Activated CD4-positive, alpha-beta T cell treated with anti-CD3 and anti-CD28 coated beads, Interleukin-2, amount 10 ng/mL, durations not matched to agents 7 days and 5 days (primary cell): ENCODE measurements around the gene IL11RA. TPM values are rescaled to one million over a fixed set of nuclear protein-coding genes. Genes with fewer than 3 reads are reported as not detected.

Experiments used
- CTCF ChIA-PET: fragments of 350-600 bp; sonication (Branson Sonifier 250); formaldehyde crosslinking; loops from one replicate; lab custom pipeline; 2021; ENCODE audit warnings: antibody characterized with exemption; lab: Charles Lee
- POLR2A ChIA-PET: fragments of 350-600 bp; sonication (Branson Sonifier 250); formaldehyde crosslinking; loops from one replicate; lab custom pipeline; 2021; ENCODE audit warnings: antibody characterized with exemption; lab: Charles Lee
- DNase-seq: peaks from one replicate; pipeline ENCODE4 v3.0.0-alpha.2; 2020
- H3K27ac Mint-ChIP-seq: one replicate; pipeline ENCODE4 v1.8.0; 2021; ENCODE audit warnings: mild to moderate bottlenecking, moderate library complexity, mixed read lengths
- H3K27me3 Mint-ChIP-seq: one replicate; pipeline ENCODE4 v1.8.0; 2021; ENCODE audit warnings: mixed read lengths
- H3K36me3 Mint-ChIP-seq: one replicate; pipeline ENCODE4 v1.8.0; 2021; ENCODE audit warnings: low read depth, mixed read lengths
- H3K4me1 Mint-ChIP-seq: one replicate; pipeline ENCODE4 v1.8.0; 2021; ENCODE audit warnings: mixed read lengths
- H3K4me3 Mint-ChIP-seq: one replicate; pipeline ENCODE4 v1.8.0; 2021; ENCODE audit warnings: mild to moderate bottlenecking, moderate library complexity, mixed read lengths
- H3K9me3 Mint-ChIP-seq: one replicate; pipeline ENCODE4 v1.8.0; 2021; ENCODE audit warnings: mixed read lengths
- total RNA-seq, 2 experiments: library from RNA; stranded (reverse); gene quantifications; one replicate each; pipeline ENCODE4 v1.2.3, GENCODE V29; 2021

Gene IL11RA
- total RNA-seq, 2 experiments from 2014 or later, result 66.3 to 68.5 TPM

GRCh38 chr9:34701023-34701768 is 49.2 kb downstream of the IL11RA start:
- peak overlapping the region; percentile 45 for H3K4me3 Mint-ChIP-seq
- no peaks in the 10 kb centered on the region for H3K36me3 Mint-ChIP-seq
- POLR2A ChIA-PET, result no interaction called here

GRCh38 chr9:34701769-34702736 is 50.1 kb downstream of the IL11RA start:
- Mint-ChIP-seq H3K9me3 (no peaks in the 10 kb centered on the region), H3K36me3 (no peaks in the 10 kb centered on the region), H3K4me3 (peak overlapping the region; percentile 57), H3K27me3 (peaks cover 20% of the 10 kb centered on the region), H3K4me1 (peaks cover 11% of the 10 kb centered on the region), H3K27ac (no peak overlapping the region)
- peak; percentile 78 for DNase-seq
- ChIA-PET CTCF (interaction anchor here (0.6 to 2.3 kb wide), 14 partner anchors 9 to 1969 kb away, joined by 3 to 21 read pairs (median 4); partner anchors contain the start of genes CCL19 and FANCG), POLR2A (no interaction called here)

More at GRCh38 chr9:34701023-34701768, 49.2 kb downstream of the IL11RA start:
- peaks cover 18% of the 10 kb centered on the region for H3K27me3 Mint-ChIP-seq
- peaks cover 11% of the 10 kb centered on the region for H3K4me1 Mint-ChIP-seq
- H3K27ac Mint-ChIP-seq, result no peak overlapping the region
- H3K9me3 Mint-ChIP-seq, result no peaks in the 10 kb centered on the region
- DNase-seq, result peak; percentile 75
- CTCF ChIA-PET, result interaction anchor here (0.7 to 2.3 kb wide), 5 partner anchors 10 to 67 kb away, joined by 3 to 8 read pairs (median 4); partner anchors contain the start of genes CCL19 and SIGMAR1

GRCh38 chr9:34707130-34707529 is 55.1 kb downstream of the IL11RA start:
- no peak for DNase-seq
- no peak overlapping the region for H3K27ac Mint-ChIP-seq
- no peaks in the 10 kb centered on the region for H3K36me3 Mint-ChIP-seq
- CTCF ChIA-PET, result no interaction called here
- no peaks in the 10 kb centered on the region for H3K4me1 Mint-ChIP-seq
- POLR2A ChIA-PET, result no interaction called here
- no peaks in the 10 kb centered on the region for H3K9me3 Mint-ChIP-seq
- peaks cover 6% of the 10 kb centered on the region for H3K27me3 Mint-ChIP-seq
- no peak overlapping the region for H3K4me3 Mint-ChIP-seq

GRCh38 chr9:34709196-34709978 is 57.4 kb downstream of the IL11RA start:
- Mint-ChIP-seq H3K36me3 (no peaks in the 10 kb centered on the region), H3K9me3 (no peaks in the 10 kb centered on the region), H3K27me3 (peaks cover 23% of the 10 kb centered on the region), H3K27ac (no peak overlapping the region), H3K4me1 (no peaks in the 10 kb centered on the region), H3K4me3 (no peak overlapping the region)
- no peak for DNase-seq
- POLR2A ChIA-PET, result no interaction called here
- CTCF ChIA-PET, result interaction anchor here (0.9 kb wide), 1 partner anchor 26 kb away, joined by 3 read pairs; no protein-coding TSS in a partner anchor

- Mint-ChIP-seq H3K9me3 (no peaks in the 10 kb centered on the region), H3K27me3 (peaks cover 23% of the 10 kb centered on the region), H3K27ac (no peak within 1 kb of the TSS), H3K4me3 (no peak within 1 kb of the TSS), H3K36me3 (no peaks in the 10 kb centered on the region), H3K4me1 (no peaks in the 10 kb centered on the region)
- POLR2A ChIA-PET, result no interaction called here
- no peak for DNase-seq
- CTCF ChIA-PET, result interaction anchor here (0.9 to 1.5 kb wide), 2 partner anchors 10 to 26 kb away, joined by 3 read pairs; no protein-coding TSS in a partner anchor
Observed at GRCh38 chr9:34710023-34710422, 58.0 kb downstream of the IL11RA start, which contains the start of gene CCL21. Gene CCL21 (minus strand): TSS chr9:34710136. CDS start chr9:34710066, 70 bp downstream.

Other genes starting within 250 kb of the IL11RA start
- 10 to 100 TPM; 11.6 to 12.7 TPM for gene FAM219A, start 193.6 kb upstream of the IL11RA start, total RNA-seq
- not detected for gene DNAI1, start 193.4 kb upstream of the IL11RA start, total RNA-seq
- not detected for gene ENHO, start 129.2 kb upstream of the IL11RA start, total RNA-seq
- gene CNTFR, start 62.5 kb upstream of the IL11RA start, total RNA-seq, result not detected
- gene RPP25L, start 40.1 kb upstream of the IL11RA start, total RNA-seq, result 10 to 100 TPM; 22.7 to 26.8 TPM
- 100 to 1,000 TPM; 150 to 153 TPM for gene DCTN3, start 31.7 kb upstream of the IL11RA start, total RNA-seq
- under 1 TPM; 0.46 to 0.69 TPM for gene ARID3C, start 23.1 kb upstream of the IL11RA start, total RNA-seq
- gene SIGMAR1, start 14.4 kb upstream of the IL11RA start, total RNA-seq, result 10 to 100 TPM; 57.7 to 62.2 TPM
- 100 to 1,000 TPM; 114 to 125 TPM for gene GALT, start 5.5 kb upstream of the IL11RA start, total RNA-seq
- gene CCL27, start 10.5 kb downstream of the IL11RA start, total RNA-seq, result not detected
- gene CCL19, start 39.1 kb downstream of the IL11RA start, total RNA-seq, result not detected
- not detected for gene CCL21, start 58.0 kb downstream of the IL11RA start, total RNA-seq